NCI-H226 (cell line): ENCODE results near the gene MRGPRF.

Experiments used
- DNase-seq: peaks from one replicate; pipeline ENCODE4 v3.0.0-alpha.2; 2015

Gene MRGPRF

GRCh38 chr11:69018924-69019323 lies 5.9 kb upstream of the MRGPRF start:
- DNase-seq: no peak

GRCh38 chr11:69017951-69018350 lies 4.9 kb upstream of the MRGPRF start:
- no peak for DNase-seq

- DNase-seq: no peak
Observed at GRCh38 chr11:69014898-69015549, 2.0 kb upstream of the MRGPRF start.

GRCh38 chr11:69014084-69014851 lies 1.2 kb upstream of the MRGPRF start:
- DNase-seq: no peak

GRCh38 chr11:69012092-69013008 lies 696 bp downstream of the MRGPRF start:
- peak; percentile 79 for DNase-seq

GRCh38 chr11:69011624-69012091 lies 1.4 kb downstream of the MRGPRF start:
- DNase-seq: no peak

- DNase-seq: peak; percentile 89
Observed at GRCh38 chr11:69010964-69011623, 2.0 kb downstream of the MRGPRF start.

GRCh38 chr11:69010361-69010891 lies 2.6 kb downstream of the MRGPRF start:
- peak; percentile 42 for DNase-seq

GRCh38 chr11:69009441-69010211 lies 3.4 kb downstream of the MRGPRF start:
- peak; percentile 14 for DNase-seq

GRCh38 chr11:69008737-69009440 lies 4.2 kb downstream of the MRGPRF start:
- DNase-seq: peak; percentile 100

- peak; percentile 53 for DNase-seq
Observed at GRCh38 chr11:69007975-69008381, 5.1 kb downstream of the MRGPRF start.

GRCh38 chr11:69006816-69007215 lies 6.2 kb downstream of the MRGPRF start:
- DNase-seq: no peak

- DNase-seq: no peak
Observed at GRCh38 chr11:69005631-69006368, 7.2 kb downstream of the MRGPRF start.

- no peak for DNase-seq
Observed at GRCh38 chr11:69005183-69005630, 7.8 kb downstream of the MRGPRF start.

GRCh38 chr11:69004411-69005182 lies 8.4 kb downstream of the MRGPRF start:
- DNase-seq: no peak

- no peak for DNase-seq
Observed at GRCh38 chr11:69003866-69004367, 9.1 kb downstream of the MRGPRF start.

GRCh38 chr11:69003301-69003865 lies 9.7 kb downstream of the MRGPRF start:
- DNase-seq: no peak

- DNase-seq: no peak
Observed at GRCh38 chr11:69002570-69003231, 10.3 kb downstream of the MRGPRF start.
